Measurements from ENCODE around the gene FYTTD1.

FYTTD1 gene

DNA sequence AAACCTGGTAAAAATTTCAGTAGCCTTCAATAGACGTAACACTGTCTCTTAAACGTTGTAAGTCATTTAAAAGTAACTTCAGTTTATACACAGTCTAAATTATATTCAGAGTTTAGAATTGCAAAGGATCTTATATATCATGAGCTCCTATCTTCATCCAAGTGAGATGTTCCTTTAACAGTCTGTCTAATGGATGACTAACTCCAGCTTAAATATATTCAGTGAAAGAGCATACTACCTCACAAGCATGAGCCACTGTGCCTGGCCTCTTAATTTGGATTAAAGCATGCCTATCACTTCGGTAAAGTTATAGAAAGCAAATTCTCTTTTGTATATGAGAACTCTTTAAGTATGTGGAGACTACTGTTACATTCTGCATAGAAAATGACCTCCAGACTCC is 7.0 kb downstream of the FYTTD1 start:
- Histone ChIP-seq H2AK5ac (ENCODE audit: low read length, severe bottlenecking) (no peak overlapping the region), H2BK120ac (ENCODE audit: low read depth, low read length) (no peak overlapping the region), H2BK5ac (ENCODE audit: low read depth, low read length, poor library complexity, severe bottlenecking) (no peak overlapping the region), H3K23ac (ENCODE audit: low read length in 2 of 2) (no peak overlapping the region), H3K4me2 (ENCODE audit: low read length, poor library complexity, severe bottlenecking) (no peak overlapping the region), H3K27ac (ENCODE audit: low read length, poor library complexity, severe bottlenecking) (no peak overlapping the region), H4K91ac (ENCODE audit: low read length) (no peak overlapping the region), H2BK12ac (ENCODE audit: low read length in 2 of 2) (no peak overlapping the region), H3K9me3 (ENCODE audit: control insufficient read depth, low read length) (no peaks in the 10 kb centered on the region), H3K4me1 (ENCODE audit: control insufficient read depth, insufficient read depth, low read depth, low read length) (peaks cover 6% of the 10 kb centered on the region), H3K79me1 (replicated peaks; ENCODE audit: low read length, poor library complexity, severe bottlenecking) (peaks cover 8% of the 10 kb centered on the region), H3K36me3 (ENCODE audit: control insufficient read depth in 1 of 2, insufficient read depth in 2 of 2, low read depth in 1 of 2, low read length in 2 of 2) (peaks cover 0 to 47% of the 10 kb centered on the region in 2 experiments), H4K8ac (ENCODE audit: low read length) (no peak overlapping the region), H3K27me3 (ENCODE audit: control insufficient read depth in 1 of 2, insufficient read depth in 1 of 2, low read length in 2 of 2) (no peaks in the 10 kb centered on the region), H2AFZ (ENCODE audit: low read depth, low read length) (no peak overlapping the region), H3K14ac (ENCODE audit: low read length in 2 of 2) (no peak overlapping the region), H3K9ac (ENCODE audit: low read length) (peak overlapping the region; percentile 33), H3K4me3 (ENCODE audit: insufficient read depth in 1 of 2, low read depth in 1 of 2, low read length in 2 of 2) (peak overlapping the region in 1 of 2 experiments; percentile 66), H2BK15ac (ENCODE audit: low read depth, poor library complexity, severe bottlenecking) (no peak overlapping the region), H3K18ac (ENCODE audit: low read depth in 1 of 2, low read length in 2 of 2) (no peak overlapping the region), H3K4ac (ENCODE audit: low read depth in 1 of 2, low read length in 2 of 2) (no peak overlapping the region)
- no peak for DNase-seq
- no CpG with 5 or more reads among the region's 3 CpGs for WGBS

DNA sequence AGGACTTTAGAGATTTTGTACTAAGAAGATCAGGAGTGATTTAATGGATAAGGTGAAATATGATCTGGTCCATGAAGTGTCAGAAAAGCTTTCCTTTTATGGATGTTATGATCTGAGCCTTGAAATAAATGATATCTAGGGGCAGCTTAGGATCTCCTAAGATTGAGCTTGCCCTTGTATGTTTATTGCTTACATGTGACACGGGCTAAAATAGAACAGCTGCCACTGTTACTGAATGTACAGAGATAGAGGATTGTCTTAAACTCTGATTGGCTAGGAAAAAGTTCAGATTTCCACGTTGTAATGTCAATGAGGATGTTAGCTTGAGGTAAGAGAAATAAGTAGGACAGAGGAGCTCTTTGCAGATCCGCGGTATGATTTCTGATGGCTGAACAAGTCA is 8.8 kb downstream of the FYTTD1 start:
- Histone ChIP-seq H3K18ac (ENCODE audit: low read depth in 1 of 2, low read length in 2 of 2) (no peak overlapping the region), H2AFZ (ENCODE audit: low read depth, low read length) (no peak overlapping the region)
- WGBS = 98% methylated on average over 4 of the region's 4 CpGs

DNA sequence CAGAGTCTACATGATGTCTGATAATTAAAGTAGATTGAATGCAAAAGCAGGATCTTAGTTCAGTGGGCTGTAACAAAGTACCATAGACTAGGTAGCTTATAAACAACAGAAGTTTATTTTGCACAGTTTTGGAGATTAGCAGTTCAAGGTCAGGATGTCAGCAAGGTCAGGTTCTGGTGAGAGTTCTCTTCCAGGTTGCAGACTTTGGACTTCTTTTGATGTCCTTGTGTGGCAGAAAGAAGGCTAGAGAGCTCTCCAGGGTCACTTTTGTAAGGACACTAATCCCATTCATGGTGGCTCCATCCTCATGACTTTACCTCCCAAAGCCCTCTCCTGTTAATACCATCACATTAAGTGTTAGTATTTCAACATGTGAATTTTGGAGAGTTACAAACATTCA is 12.1 kb downstream of the FYTTD1 start:
- Histone ChIP-seq H3K27me3 (ENCODE audit: control insufficient read depth in 1 of 2, insufficient read depth in 1 of 2, low read length in 2 of 2) (no peaks in the 10 kb centered on the region), H2BK12ac (ENCODE audit: low read length in 2 of 2) (no peak overlapping the region), H2BK120ac (ENCODE audit: low read depth, low read length) (no peak overlapping the region), H3K27ac (ENCODE audit: low read length, poor library complexity, severe bottlenecking) (no peak overlapping the region), H4K8ac (ENCODE audit: low read length) (no peak overlapping the region), H3K4me3 (ENCODE audit: insufficient read depth in 1 of 2, low read depth in 1 of 2, low read length in 2 of 2) (no peak overlapping the region), H3K79me1 (replicated peaks; ENCODE audit: low read length, poor library complexity, severe bottlenecking) (peaks cover 19% of the 10 kb centered on the region), H2AFZ (ENCODE audit: low read depth, low read length) (no peak overlapping the region), H2BK15ac (ENCODE audit: low read depth, poor library complexity, severe bottlenecking) (no peak overlapping the region), H3K18ac (ENCODE audit: low read depth in 1 of 2, low read length in 2 of 2) (no peak overlapping the region), H4K91ac (ENCODE audit: low read length) (no peak overlapping the region), H3K4me1 (ENCODE audit: control insufficient read depth, insufficient read depth, low read depth, low read length) (no peaks in the 10 kb centered on the region), H3K9ac (ENCODE audit: low read length) (no peak overlapping the region), H3K9me3 (ENCODE audit: control insufficient read depth, low read length) (no peaks in the 10 kb centered on the region), H2BK5ac (ENCODE audit: low read depth, low read length, poor library complexity, severe bottlenecking) (no peak overlapping the region), H2AK5ac (ENCODE audit: low read length, severe bottlenecking) (no peak overlapping the region), H3K4ac (ENCODE audit: low read depth in 1 of 2, low read length in 2 of 2) (no peak overlapping the region), H3K4me2 (ENCODE audit: low read length, poor library complexity, severe bottlenecking) (no peak overlapping the region), H3K14ac (ENCODE audit: low read length in 2 of 2) (no peak overlapping the region), H3K23ac (ENCODE audit: low read length in 2 of 2) (no peak overlapping the region), H3K36me3 (ENCODE audit: control insufficient read depth in 1 of 2, insufficient read depth in 2 of 2, low read depth in 1 of 2, low read length in 2 of 2) (peaks cover 23 to 78% of the 10 kb centered on the region in 2 experiments)
- DNase-seq = no peak

More for the DNA sequence above, 8.8 kb downstream of the FYTTD1 start:
- no peak overlapping the region for H2BK120ac ChIP-seq (ENCODE audit: low read depth, low read length)
- peaks cover 10% of the 10 kb centered on the region for H3K79me1 ChIP-seq (replicated peaks; ENCODE audit: low read length, poor library complexity, severe bottlenecking)
- no peak overlapping the region for H2BK15ac ChIP-seq (ENCODE audit: low read depth, poor library complexity, severe bottlenecking)
- no peak overlapping the region for H3K23ac ChIP-seq (ENCODE audit: low read length in 2 of 2)
- H3K27me3 ChIP-seq (ENCODE audit: control insufficient read depth in 1 of 2, insufficient read depth in 1 of 2, low read length in 2 of 2) = no peaks in the 10 kb centered on the region
- H2BK5ac ChIP-seq (ENCODE audit: low read depth, low read length, poor library complexity, severe bottlenecking) = no peak overlapping the region
- H3K4me2 ChIP-seq (ENCODE audit: low read length, poor library complexity, severe bottlenecking) = no peak overlapping the region
- peaks cover 2% of the 10 kb centered on the region for H3K4me1 ChIP-seq (ENCODE audit: control insufficient read depth, insufficient read depth, low read depth, low read length)
- no peak overlapping the region for H3K4ac ChIP-seq (ENCODE audit: low read depth in 1 of 2, low read length in 2 of 2)
- no peak overlapping the region for H4K91ac ChIP-seq (ENCODE audit: low read length)
- no peak for DNase-seq
- H2AK5ac ChIP-seq (ENCODE audit: low read length, severe bottlenecking) = no peak overlapping the region
- no peak overlapping the region for H3K27ac ChIP-seq (ENCODE audit: low read length, poor library complexity, severe bottlenecking)
- peaks cover 12 to 57% of the 10 kb centered on the region in 2 experiments for H3K36me3 ChIP-seq (ENCODE audit: control insufficient read depth in 1 of 2, insufficient read depth in 2 of 2, low read depth in 1 of 2, low read length in 2 of 2)
- no peak overlapping the region for H3K4me3 ChIP-seq (ENCODE audit: insufficient read depth in 1 of 2, low read depth in 1 of 2, low read length in 2 of 2)
- H3K9me3 ChIP-seq (ENCODE audit: control insufficient read depth, low read length) = no peaks in the 10 kb centered on the region
- no peak overlapping the region for H2BK12ac ChIP-seq (ENCODE audit: low read length in 2 of 2)
- no peak overlapping the region for H3K14ac ChIP-seq (ENCODE audit: low read length in 2 of 2)
- no peak overlapping the region for H4K8ac ChIP-seq (ENCODE audit: low read length)
- no peak overlapping the region for H3K9ac ChIP-seq (ENCODE audit: low read length)

DNA sequence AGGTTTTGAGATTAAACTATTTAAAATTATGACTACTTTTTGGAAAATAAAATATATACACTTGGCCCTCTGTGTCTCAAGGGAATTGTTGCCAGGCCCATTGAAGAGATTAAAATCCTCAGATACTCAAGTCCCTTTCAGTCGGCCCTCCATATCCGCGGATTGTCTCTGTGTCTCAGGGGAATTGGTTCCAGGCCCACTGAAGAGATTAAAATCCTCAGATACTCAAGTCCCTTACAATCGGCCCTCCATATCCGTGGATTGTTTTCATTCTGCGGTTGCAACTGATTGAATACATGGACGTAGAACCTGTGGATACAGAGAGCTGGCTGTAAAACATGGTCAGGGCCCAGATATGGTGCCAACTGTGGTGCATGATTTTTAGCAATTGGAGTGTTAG is 25.6 kb downstream of the FYTTD1 start:
- no peak overlapping the region for H3K27ac ChIP-seq (ENCODE audit: low read length, poor library complexity, severe bottlenecking)
- H2BK5ac ChIP-seq (ENCODE audit: low read depth, low read length, poor library complexity, severe bottlenecking) = no peak overlapping the region
- no peak overlapping the region for H3K9ac ChIP-seq (ENCODE audit: low read length)
- no peak overlapping the region for H2AK5ac ChIP-seq (ENCODE audit: low read length, severe bottlenecking)
- H3K23ac ChIP-seq (ENCODE audit: low read length in 2 of 2) = no peak overlapping the region
- no peak overlapping the region for H2AFZ ChIP-seq (ENCODE audit: low read depth, low read length)
- peaks cover 1% of the 10 kb centered on the region for H3K4me1 ChIP-seq (ENCODE audit: control insufficient read depth, insufficient read depth, low read depth, low read length)
- no peak overlapping the region for H3K14ac ChIP-seq (ENCODE audit: low read length in 2 of 2)
- H4K8ac ChIP-seq (ENCODE audit: low read length) = no peak overlapping the region
- no peak overlapping the region for H3K4ac ChIP-seq (ENCODE audit: low read depth in 1 of 2, low read length in 2 of 2)
- H3K36me3 ChIP-seq (ENCODE audit: control insufficient read depth in 1 of 2, insufficient read depth in 2 of 2, low read depth in 1 of 2, low read length in 2 of 2) = peaks cover 42 to 90% of the 10 kb centered on the region in 2 experiments
- DNase-seq = no peak
- no peak overlapping the region for H2BK15ac ChIP-seq (ENCODE audit: low read depth, poor library complexity, severe bottlenecking)
- H3K79me1 ChIP-seq (replicated peaks; ENCODE audit: low read length, poor library complexity, severe bottlenecking) = peaks cover 21% of the 10 kb centered on the region
- H4K91ac ChIP-seq (ENCODE audit: low read length) = no peak overlapping the region
- no peaks in the 10 kb centered on the region for H3K9me3 ChIP-seq (ENCODE audit: control insufficient read depth, low read length)
- H3K27me3 ChIP-seq (ENCODE audit: control insufficient read depth in 1 of 2, insufficient read depth in 1 of 2, low read length in 2 of 2) = no peaks in the 10 kb centered on the region
- WGBS = 94% methylated on average over 7 of the region's 7 CpGs
- no peak overlapping the region for H2BK120ac ChIP-seq (ENCODE audit: low read depth, low read length)
- H3K4me2 ChIP-seq (ENCODE audit: low read length, poor library complexity, severe bottlenecking) = no peak overlapping the region
- no peak overlapping the region for H3K4me3 ChIP-seq (ENCODE audit: insufficient read depth in 1 of 2, low read depth in 1 of 2, low read length in 2 of 2)
- H2BK12ac ChIP-seq (ENCODE audit: low read length in 2 of 2) = no peak overlapping the region
- H3K18ac ChIP-seq (ENCODE audit: low read depth in 1 of 2, low read length in 2 of 2) = no peak overlapping the region
